OCI-LY3 (cell line): Measurements from ENCODE around the gene GLDN.

Experiments used
- H2AFZ ChIP-seq: fragments of 200-600, 300-600 bp; shearing (Covaris generic); 2 replicates; pipeline ENCODE4 v1.6.0; 2014; ENCODE audit warnings: antibody characterized with exemption, low read depth, low read length
- H3K27ac ChIP-seq: fragments of 200-600, 300-600 bp; sonication (generic); 2 replicates; pipeline ENCODE4 v1.5.1; 2014; ENCODE audit warnings: mild to moderate bottlenecking, low read length, moderate library complexity, mixed read lengths
- H3K27me3 ChIP-seq: fragments of 200-600, 300-600 bp; sonication (generic); 2 replicates; pipeline ENCODE4 v1.6.1; 2014; ENCODE audit warnings: low read depth, low read length, mixed read lengths
- H3K36me3 ChIP-seq: fragments of 200-600, 300-600 bp; sonication (generic); replicated peaks from 2 replicates; pipeline ENCODE3; 2014; ENCODE audit warnings: low read depth, low read length, mixed read lengths
- H3K4me1 ChIP-seq: fragments of 300-600, 200-600 bp; sonication (generic); 2 replicates; pipeline ENCODE4 v1.6.1; 2014; ENCODE audit warnings: low read length, mixed read lengths
- H3K4me2 ChIP-seq: fragments of 200-600, 300-600 bp; sonication (generic); 2 replicates; pipeline ENCODE4 v1.6.1; 2014; ENCODE audit warnings: low read length, mixed read lengths
- H3K4me3 ChIP-seq: fragments of 300-600, 200-600 bp; sonication (generic); 2 replicates; pipeline ENCODE4 v1.5.1; 2014; ENCODE audit warnings: antibody characterized with exemption, mild to moderate bottlenecking, low read length, moderate library complexity
- H3K79me2 ChIP-seq: fragments of 300-600, 200-600 bp; shearing (Covaris generic); 2 replicates; pipeline ENCODE4 v1.6.1; 2014; ENCODE audit warnings: mild to moderate bottlenecking, low read length, mixed read lengths
- H3K9ac ChIP-seq: fragments of 300-600, 200-600 bp; shearing (Covaris generic); 2 replicates; pipeline ENCODE4 v1.6.0; 2014; ENCODE audit warnings: mild to moderate bottlenecking, low read length, moderate library complexity
- H3K9me3 ChIP-seq: fragments of 200-600, 300-600 bp; shearing (Covaris generic); 2 replicates; pipeline ENCODE4 v1.6.1; 2014; ENCODE audit warnings: low read length, mixed read lengths; ENCODE audit not compliant: insufficient read depth
- H4K20me1 ChIP-seq: fragments of 200-600, 300-600 bp; sonication (generic); 2 replicates; pipeline ENCODE4 v1.6.1; 2016; ENCODE audit warnings: low read length, mixed read lengths; ENCODE audit not compliant: insufficient read depth
- CTCF ChIP-seq: fragments of 200-600, 300-600 bp; sonication (generic); IDR thresholded peaks from 2 replicates; pipeline ENCODE4 v1.5.1; 2014; ENCODE audit warnings: antibody characterized with exemption, low read length, low read depth
- EZH2phosphoT487 ChIP-seq: fragments of 200-600 bp; shearing (Covaris generic); IDR thresholded peaks from 2 replicates; pipeline ENCODE4 v1.6.1; 2018; ENCODE audit warnings: antibody characterized with exemption, mixed run types, low read depth

The GLDN gene

DNA sequence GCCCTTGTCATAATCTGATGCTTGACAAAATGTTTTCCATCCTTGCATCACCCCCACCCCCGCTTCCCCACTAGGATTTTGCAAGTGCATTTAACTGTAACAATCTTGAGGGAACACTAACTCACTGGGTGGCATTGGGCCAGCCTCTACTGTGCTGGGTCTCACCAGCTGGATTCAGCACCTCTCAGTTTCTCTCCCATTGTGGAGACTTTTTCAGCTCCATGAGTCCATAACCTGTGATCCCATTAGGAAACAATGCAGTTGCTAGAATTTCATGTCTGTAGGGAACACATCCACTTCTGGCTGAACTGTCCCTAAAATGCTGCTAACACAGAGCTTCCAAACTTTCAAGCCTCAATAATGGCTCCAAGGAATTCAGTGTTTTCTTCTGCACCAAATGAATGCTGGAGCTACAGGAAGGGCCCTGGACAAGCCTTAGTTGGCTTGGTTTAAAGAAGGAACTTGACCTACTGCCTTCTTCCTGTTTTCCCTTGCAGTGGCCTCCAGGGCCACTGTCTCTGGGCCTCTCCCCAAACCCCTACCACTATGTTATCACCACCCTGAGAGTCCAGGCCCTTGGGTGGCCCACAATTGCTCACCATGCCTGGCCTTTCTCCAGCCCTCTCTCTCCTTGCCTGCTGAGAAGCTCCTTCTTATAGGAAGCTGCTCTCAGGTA lies 18.7 kb upstream of the GLDN start:
- Histone ChIP-seq H3K4me3 (no peak overlapping the region), H3K4me1 (no peaks in the 10 kb centered on the region), H2AFZ (no peak overlapping the region), H3K27ac (no peak overlapping the region), H3K9ac (no peak overlapping the region), H3K27me3 (no peaks in the 10 kb centered on the region), H3K4me2 (no peak overlapping the region), H3K9me3 (no peaks in the 10 kb centered on the region), H3K36me3 (no peaks in the 10 kb centered on the region), H3K79me2 (no peaks in the 10 kb centered on the region), H4K20me1 (no peaks in the 10 kb centered on the region)
- no peak for TF ChIP-seq CTCF
- no peak for TF ChIP-seq EZH2phosphoT487

DNA sequence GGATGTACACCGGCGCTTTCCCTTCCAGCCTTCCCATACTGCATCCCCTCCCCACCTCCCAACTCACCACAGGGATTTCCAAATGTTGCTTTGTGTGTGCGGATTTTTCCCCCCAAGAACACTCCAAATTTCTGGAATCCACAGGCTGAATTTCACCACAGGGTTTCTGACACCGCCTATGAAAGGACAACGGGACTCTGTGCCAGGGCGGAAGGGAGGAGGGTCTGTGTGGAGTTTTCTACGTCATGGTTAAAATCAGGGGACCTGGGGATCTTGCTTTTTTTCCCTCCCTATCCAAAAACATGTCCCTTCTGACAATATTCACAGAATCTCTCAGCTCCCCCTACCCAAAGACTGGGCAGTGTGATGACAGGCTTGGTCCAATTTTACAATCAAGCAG lies 17.7 kb upstream of the GLDN start:
- no peaks in the 10 kb centered on the region for H3K9me3 ChIP-seq
- no peak overlapping the region for H3K4me3 ChIP-seq
- TF ChIP-seq EZH2phosphoT487 (no peak), CTCF (no peak)
- no peaks in the 10 kb centered on the region for H3K27me3 ChIP-seq
- no peak overlapping the region for H3K9ac ChIP-seq
- no peaks in the 10 kb centered on the region for H4K20me1 ChIP-seq
- no peak overlapping the region for H2AFZ ChIP-seq
- H3K79me2 ChIP-seq = no peaks in the 10 kb centered on the region
- H3K27ac ChIP-seq = no peak overlapping the region
- no peak overlapping the region for H3K4me2 ChIP-seq
- H3K4me1 ChIP-seq = no peaks in the 10 kb centered on the region
- no peaks in the 10 kb centered on the region for H3K36me3 ChIP-seq

DNA sequence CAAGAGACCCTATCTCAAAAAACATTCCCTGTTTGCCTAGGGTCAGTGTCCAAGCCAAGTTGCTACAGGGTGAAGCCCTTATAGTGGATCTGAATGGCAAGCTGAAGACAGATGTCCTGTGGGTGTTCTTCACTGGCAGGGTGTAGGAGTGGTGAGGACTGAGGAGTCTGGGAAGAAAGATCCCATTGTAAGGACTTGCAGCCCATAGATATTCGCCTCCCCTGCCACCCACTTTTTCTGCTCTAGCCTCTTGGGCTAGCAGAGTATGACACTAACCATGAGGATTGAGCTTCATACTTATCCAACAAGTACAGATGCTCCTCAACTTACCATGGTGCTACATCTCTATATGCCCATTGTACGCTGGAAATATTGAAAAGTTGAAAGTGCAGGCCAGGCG lies 16.3 kb upstream of the GLDN start:
- Histone ChIP-seq H3K27me3 (no peaks in the 10 kb centered on the region), H3K27ac (no peak overlapping the region), H3K79me2 (no peaks in the 10 kb centered on the region), H3K9me3 (no peaks in the 10 kb centered on the region), H3K4me3 (no peak overlapping the region), H3K9ac (no peak overlapping the region), H3K36me3 (no peaks in the 10 kb centered on the region), H3K4me1 (no peaks in the 10 kb centered on the region), H2AFZ (no peak overlapping the region), H3K4me2 (no peak overlapping the region), H4K20me1 (no peaks in the 10 kb centered on the region)
- no peak for TF ChIP-seq EZH2phosphoT487
- no peak for TF ChIP-seq CTCF

DNA sequence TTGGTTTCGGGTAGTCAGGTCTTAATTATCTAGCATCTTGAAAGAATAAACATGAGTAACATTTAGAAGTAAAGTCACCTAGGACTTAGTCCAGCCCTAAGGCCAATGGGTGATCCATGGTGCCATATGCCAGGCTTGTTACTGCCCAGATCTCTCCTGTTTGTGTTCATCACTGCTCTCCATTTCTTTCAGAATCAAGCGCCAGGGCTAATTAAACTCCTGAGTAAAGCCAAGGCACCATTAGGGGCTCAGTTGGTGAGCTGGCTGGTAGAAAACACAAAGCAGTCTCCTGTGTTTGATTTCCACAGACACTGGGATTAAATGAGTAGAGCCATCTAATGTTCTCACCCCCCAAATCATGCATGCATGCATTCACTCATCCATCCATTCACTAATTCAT lies 14.4 kb upstream of the GLDN start:
- Histone ChIP-seq H3K4me2 (no peak overlapping the region), H3K4me1 (peaks cover 6% of the 10 kb centered on the region), H2AFZ (no peak overlapping the region), H3K79me2 (no peaks in the 10 kb centered on the region), H3K4me3 (no peak overlapping the region), H4K20me1 (no peaks in the 10 kb centered on the region), H3K36me3 (no peaks in the 10 kb centered on the region), H3K9me3 (no peaks in the 10 kb centered on the region), H3K27me3 (no peaks in the 10 kb centered on the region), H3K27ac (no peak overlapping the region), H3K9ac (no peak overlapping the region)
- TF ChIP-seq EZH2phosphoT487 (no peak), CTCF (no peak)
